Liver (tissue), 9 donors: ENCODE data around the gene RNFT2. TPM values are rescaled to one million over a fixed set of nuclear protein-coding genes. Genes with fewer than 3 reads are reported as not detected.

Experiments used
- DNase-seq: peaks from one replicate; pipeline ENCODE4 v3.0.0-alpha.2; 2017; ENCODE audit warnings: low spot score
- H3K27ac ChIP-seq, 2 donors: one replicate each; pipeline ENCODE4 v1.7.0; 2013; ENCODE audit warnings: inconsistent platforms in 2 of 2, low read length in 2 of 2, control low read depth in 1 of 2, low read depth in 1 of 2, mild to moderate bottlenecking in 1 of 2
- H3K27me3 ChIP-seq, 4 donors: one replicate each; pipeline versions ENCODE4 v1.6.1 to v1.7.0; 2013; ENCODE audit warnings: low read length in 3 of 4, inconsistent platforms in 1 of 4, mild to moderate bottlenecking in 1 of 4, moderate library complexity in 1 of 4; ENCODE audit not compliant: control insufficient read depth in 4 of 4, insufficient read depth in 4 of 4
- H3K36me3 ChIP-seq, 4 donors: one replicate each; pipeline versions ENCODE4 v1.6.1 to v1.7.0; 2013; ENCODE audit warnings: low read length in 3 of 4, mild to moderate bottlenecking in 3 of 4, low read depth in 1 of 4, moderate library complexity in 1 of 4; ENCODE audit not compliant: control insufficient read depth in 4 of 4, insufficient read depth in 3 of 4
- H3K4me1 ChIP-seq, 4 donors: one replicate each; pipeline versions ENCODE4 v1.6.1 to v1.7.0; 2013; ENCODE audit warnings: low read length in 3 of 4, mild to moderate bottlenecking in 3 of 4, moderate library complexity in 1 of 4; ENCODE audit not compliant: control insufficient read depth in 4 of 4, insufficient read depth in 4 of 4
- H3K4me3 ChIP-seq, 3 donors: one replicate each; pipeline versions ENCODE4 v1.6.1 to v1.7.0; 2013; ENCODE audit warnings: low read length in 3 of 3, control low read depth in 1 of 3, low read depth in 1 of 3, mild to moderate bottlenecking in 1 of 3
- H3K9ac ChIP-seq, 2 donors: one replicate each; pipeline ENCODE4 v1.7.0; 2013; ENCODE audit warnings: low read length in 2 of 2, mild to moderate bottlenecking in 2 of 2, moderate library complexity in 2 of 2, control low read depth in 1 of 2, low read depth in 1 of 2
- H3K9me3 ChIP-seq, 4 donors: one replicate each; pipeline versions ENCODE4 v1.6.1 to v1.7.0; 2013; ENCODE audit warnings: low read length in 3 of 4; ENCODE audit not compliant: control insufficient read depth in 4 of 4
- ATF3 ChIP-seq: IDR thresholded peaks from 2 replicates; pipeline ENCODE4 v1.6.1; 2016; ENCODE audit warnings: antibody characterized with exemption
- CTCF ChIP-seq: fragments of 150-350 bp; IDR thresholded peaks from 2 replicates; pipeline ENCODE4 v1.5.1; 2017; ENCODE audit warnings: improper control_type of control experiment, low read depth, low read length; ENCODE audit not compliant: missing input control
- EGR1 ChIP-seq, 2 donors: IDR thresholded peaks; 2 replicates each; pipeline ENCODE4 v1.6.1; 2016 to 2018; ENCODE audit warnings: antibody characterized with exemption in 2 of 2, low read depth in 2 of 2
- FOXA1 ChIP-seq: IDR thresholded peaks from 2 replicates; pipeline ENCODE4 v1.6.1; 2016; ENCODE audit warnings: antibody characterized with exemption
- FOXA2 ChIP-seq: IDR thresholded peaks from 2 replicates; pipeline ENCODE4 v1.6.1; 2016; ENCODE audit warnings: antibody characterized with exemption
- GABPA ChIP-seq, 2 donors: IDR thresholded peaks in 1 of 2; conservative IDR thresholded peaks in 1 of 2; 2 replicates each; pipeline ENCODE4 v1.6.1; 2016; ENCODE audit warnings: antibody characterized with exemption in 2 of 2, mild to moderate bottlenecking in 1 of 2, moderate library complexity in 1 of 2
- HNF4A ChIP-seq, 2 donors: conservative IDR thresholded peaks; 2 replicates each; pipeline ENCODE4 v1.6.1; 2016; ENCODE audit warnings: antibody characterized with exemption in 2 of 2, mild to moderate bottlenecking in 2 of 2
- HNF4G ChIP-seq: IDR thresholded peaks from 2 replicates; pipeline ENCODE4 v1.6.1; 2016; ENCODE audit warnings: antibody characterized with exemption
- JUND ChIP-seq, 2 donors: IDR thresholded peaks; 2 replicates each; pipeline ENCODE4 v1.6.1; 2016; ENCODE audit warnings: antibody characterized with exemption in 2 of 2
- MAX ChIP-seq: IDR thresholded peaks from 2 replicates; pipeline ENCODE4 v1.6.1; 2016; ENCODE audit warnings: antibody characterized with exemption
- NR2F2 ChIP-seq: IDR thresholded peaks from 2 replicates; pipeline ENCODE4 v1.6.1; 2016; ENCODE audit warnings: antibody characterized with exemption
- REST ChIP-seq: IDR thresholded peaks from 2 replicates; pipeline ENCODE4 v1.6.1; 2016; ENCODE audit warnings: antibody characterized with exemption, mild to moderate bottlenecking
- RXRA ChIP-seq, 2 donors: IDR thresholded peaks; 2 replicates each; pipeline ENCODE4 v1.6.1; 2017 to 2018; ENCODE audit warnings: antibody characterized with exemption in 2 of 2, mild to moderate bottlenecking in 1 of 2
- SP1 ChIP-seq: IDR thresholded peaks from 2 replicates; pipeline ENCODE4 v1.6.1; 2018; ENCODE audit warnings: antibody characterized with exemption, mild to moderate bottlenecking
- TAF1 ChIP-seq: conservative IDR thresholded peaks from 2 replicates; pipeline ENCODE4 v1.6.1; 2016; ENCODE audit warnings: antibody characterized with exemption, mild to moderate bottlenecking
- YY1 ChIP-seq: IDR thresholded peaks from 2 replicates; pipeline ENCODE4 v1.6.1; 2016; ENCODE audit warnings: antibody characterized with exemption, mild to moderate bottlenecking
- WGBS: extraction: QIAGEN DNeasy Blood & Tissue Kit; methylation state at CpG from one replicate; pipeline ENCODE4 v1.1.7; 2013; 5-methylcytosine and 5-hydroxymethylcytosine counted together
- polyA plus RNA-seq, 2 donors: library from polyadenylated mRNA; stranded (reverse) in 1 of 2; unstranded in 1 of 2; fragments of 200-250 nt in 1 of 2; fragments of >200 nt in 1 of 2; fragmentation: Nextera tagmentation in 1 of 2; extraction: Ambion mirVana in 1 of 2; gene quantifications; one replicate each; pipeline versions ENCODE4 v1.2.1 to v1.2.3, GENCODE V29; 2013 to 2015
- total RNA-seq, 2 donors: library from RNA; depleted of rRNA; stranded (reverse); fragments of >200 nt; gene quantifications; one replicate each; pipeline ENCODE4 v1.2.3, GENCODE V29; 2014
- donor health status: healthy.
- donor health status: healthy.
- donor health status: healthy.
- donor health status: healthy.
- donor health status: healthy.

Gene RNFT2
- total and polyA plus RNA-seq, 4 donors = 0.13 to 1.4 (median 0.19) TPM

GRCh38 chr12:116766285-116766684, 28.2 kb downstream of the RNFT2 start:
- Histone ChIP-seq H3K4me3 (no peak overlapping the region), H3K4me1 (no peaks in the 10 kb centered on the region), H3K9me3 (no peaks in the 10 kb centered on the region), H3K27me3 (no peaks in the 10 kb centered on the region), H3K27ac (no peak overlapping the region), H3K36me3 (no peaks in the 10 kb centered on the region), H3K9ac (no peak overlapping the region)
- TF ChIP-seq ATF3 (no peak), JUND (IDR thresholded peaks at IDR 0.05) (no peak), GABPA (IDR thresholded peaks at IDR 0.05 in 1 of 2, conservative IDR thresholded peaks at IDR 0.05 in 1 of 2) (no peak), MAX (no peak), TAF1 (no peak), FOXA2 (no peak), FOXA1 (no peak), HNF4G (no peak), NR2F2 (no peak), REST (no peak), HNF4A (conservative IDR thresholded peaks at IDR 0.05) (no peak), CTCF (no peak)
- DNase-seq = no peak
- 95% methylated on average over 3 of the region's 3 CpGs for WGBS

GRCh38 chr12:116766746-116767145, 28.6 kb downstream of the RNFT2 start:
- Histone ChIP-seq H3K36me3 (no peaks in the 10 kb centered on the region), H3K4me1 (no peaks in the 10 kb centered on the region), H3K27me3 (no peaks in the 10 kb centered on the region), H3K9ac (no peak overlapping the region), H3K9me3 (no peaks in the 10 kb centered on the region), H3K27ac (no peak overlapping the region), H3K4me3 (no peak overlapping the region)
- 91% methylated on average over 3 of the region's 3 CpGs for WGBS
- TF ChIP-seq ATF3 (no peak), RXRA (IDR thresholded peaks at IDR 0.05) (no peak), YY1 (no peak), EGR1 (IDR thresholded peaks at IDR 0.05; ENCODE audit: low read depth in 2 of 2) (no peak), FOXA1 (no peak), FOXA2 (no peak), TAF1 (no peak), CTCF (no peak), SP1 (no peak), HNF4A (conservative IDR thresholded peaks at IDR 0.05) (no peak), JUND (IDR thresholded peaks at IDR 0.05) (no peak), HNF4G (no peak), NR2F2 (no peak), REST (no peak)
- no peak for DNase-seq
